Posterior cingulate gyrus (tissue), 11 donors: Measurements from ENCODE around the gene SMPD3.
A peak's percentile ranks its signal among the peaks of the same experiment; 100 is the strongest.

Experiments
- DNase-seq, 10 donors: peaks; one replicate each; pipeline versions ENCODE4 v3.0.0 to v3.0.0-alpha.2; 2020 to 2021; ENCODE audit warnings: mixed read lengths in 3 of 10
- intact Hi-C: fragments of 100-400 bp; cut with DNase I; formaldehyde crosslinking; loops from one replicate; pipeline ENCODE4 v1.15.1; 2023

SMPD3 gene

DNA sequence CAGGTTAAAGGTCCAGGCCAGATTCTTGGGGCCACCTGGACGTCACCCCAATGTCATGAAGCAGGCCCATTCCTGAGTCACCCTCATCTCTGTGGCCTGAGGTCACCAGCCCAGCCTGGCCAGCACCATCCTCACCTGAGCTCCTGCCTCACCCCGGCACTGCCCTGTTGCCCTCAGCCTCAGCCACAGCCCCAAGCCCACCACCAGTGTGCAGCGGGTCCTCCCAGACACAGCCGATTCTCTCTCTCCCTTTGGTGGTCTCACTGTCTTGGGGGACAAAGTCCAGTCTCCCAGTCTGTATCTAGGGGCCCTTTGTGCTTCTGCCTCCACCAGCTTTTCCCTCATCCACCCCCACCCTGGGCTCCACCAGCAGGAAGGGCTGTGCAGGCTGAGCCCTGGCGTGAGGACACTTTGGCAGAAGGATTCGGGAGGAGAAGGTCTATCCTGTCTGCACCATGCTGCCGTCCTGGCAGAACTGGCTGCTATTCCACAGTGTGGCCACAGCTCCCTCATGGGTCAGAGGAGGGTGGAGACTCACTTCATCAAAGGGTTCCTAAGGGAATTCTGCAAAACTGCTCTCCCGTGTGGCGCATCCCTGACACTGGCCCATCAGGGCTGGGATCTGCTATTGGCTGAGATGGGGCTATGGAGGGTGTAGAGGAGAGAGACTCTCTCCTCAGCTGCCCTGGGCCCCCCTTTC lies 73.2 kb downstream of the SMPD3 start:
- intact Hi-C loops = loop anchor here (10.0 kb wide), 1 partner anchor 130 kb away; no protein-coding TSS in a partner anchor
- DNase-seq = peak in 3 of 10 donors; percentile 57 to 78 (median 67)

DNA sequence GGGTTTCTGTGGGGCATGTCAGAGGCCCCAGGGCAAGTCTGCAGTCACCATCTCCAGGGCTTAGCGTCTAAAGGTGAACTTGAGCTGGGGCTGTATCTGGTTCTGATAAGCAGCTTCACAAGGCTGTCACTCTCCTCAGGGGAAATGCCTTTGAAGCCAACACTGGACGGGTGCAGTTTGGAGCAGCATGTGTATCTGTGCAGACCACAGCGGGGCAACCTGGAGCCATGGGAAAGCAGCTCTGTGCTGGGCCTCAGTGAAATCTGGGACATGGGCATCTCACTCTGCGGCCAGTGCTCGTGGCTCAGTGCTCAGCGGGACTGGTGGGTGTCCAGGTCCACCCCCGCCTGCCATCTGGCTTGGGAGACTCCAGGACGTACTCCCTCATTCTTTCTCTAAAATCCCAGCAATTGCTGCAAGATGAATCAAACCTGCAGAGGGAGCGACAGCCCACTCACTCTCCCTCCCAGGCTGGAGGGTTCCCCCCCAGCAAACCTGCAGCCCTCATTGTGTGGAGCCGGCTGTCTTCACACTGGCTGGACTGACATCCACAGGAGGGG lies 74.0 kb downstream of the SMPD3 start:
- DNase-seq = peak in 8 of 10 donors; percentile 64 to 96 (median 84)
- intact Hi-C loops = loop anchor here (10.0 kb wide), 1 partner anchor 130 kb away; no protein-coding TSS in a partner anchor

GRCh38 chr16:68373528-68374245 lies 74.6 kb downstream of the SMPD3 start:
- peak in 4 of 10 donors; percentile 7 to 72 (median 56) for DNase-seq

GRCh38 chr16:68372806-68373205 lies 75.5 kb downstream of the SMPD3 start:
- DNase-seq = peak in 3 of 10 donors; percentile 38 to 63 (median 44)
- intact Hi-C loops = loop anchor here (10.0 kb wide), 1 partner anchor 132 kb away; no protein-coding TSS in a partner anchor

More at GRCh38 chr16:68373528-68374245, 74.6 kb downstream of the SMPD3 start:
- intact Hi-C loops = loop anchor here (10.0 kb wide), 1 partner anchor 131 kb away; no protein-coding TSS in a partner anchor

DNA sequence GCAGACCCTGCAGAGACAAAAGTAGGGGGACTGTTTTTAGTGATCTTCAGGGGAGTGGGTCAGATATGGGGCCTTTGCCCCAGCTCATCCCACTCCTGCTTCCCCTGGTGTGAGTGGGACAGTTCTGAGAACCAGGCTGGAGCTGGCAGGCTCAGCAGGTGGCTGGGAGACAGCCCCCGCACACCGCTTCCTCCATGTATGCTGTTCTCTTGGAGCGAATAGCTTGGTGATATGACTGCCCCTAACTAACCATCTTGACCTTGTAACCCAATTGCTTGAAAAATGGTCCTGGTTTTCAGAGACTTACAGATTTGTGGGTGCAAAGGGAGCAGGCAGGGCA lies 76.0 kb downstream of the SMPD3 start:
- intact Hi-C loops = loop anchor here (10.0 kb wide), 1 partner anchor 132 kb away; no protein-coding TSS in a partner anchor

GRCh38 chr16:68371706-68372380 lies 76.5 kb downstream of the SMPD3 start:
- DNase-seq = peak in 3 of 10 donors; percentile 60 to 79 (median 67)

More for the DNA sequence above, 76.0 kb downstream of the SMPD3 start:
- DNase-seq = peak in 2 of 10 donors; percentile 59 to 66

DNA sequence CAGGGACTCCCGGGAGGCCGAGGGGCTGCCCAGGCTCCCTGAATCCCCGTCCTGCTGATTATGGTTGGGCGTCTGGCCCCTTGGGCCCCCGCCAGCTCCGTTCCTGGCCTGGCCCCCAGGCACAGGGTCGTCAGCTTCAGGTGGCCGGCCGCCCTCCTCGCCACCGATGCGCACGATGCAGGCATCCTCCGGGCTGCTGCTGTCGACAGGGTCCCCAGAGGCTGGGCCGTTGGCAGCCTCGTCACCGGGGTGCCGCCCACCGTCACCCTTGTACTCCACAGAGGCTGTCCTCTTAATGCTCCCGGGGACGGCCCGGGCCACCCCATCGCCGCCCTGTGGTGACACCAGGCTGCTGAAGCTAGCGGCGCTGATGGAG lies 77.0 kb downstream of the SMPD3 start:
- intact Hi-C loops = loop anchor here (10.0 kb wide), 1 partner anchor 134 kb away; no protein-coding TSS in a partner anchor
- DNase-seq = peak in 3 of 10 donors; percentile 64 to 81 (median 74)

More at GRCh38 chr16:68371706-68372380, 76.5 kb downstream of the SMPD3 start:
- intact Hi-C loops = loop anchor here (10.0 kb wide), 1 partner anchor 133 kb away; no protein-coding TSS in a partner anchor

DNA sequence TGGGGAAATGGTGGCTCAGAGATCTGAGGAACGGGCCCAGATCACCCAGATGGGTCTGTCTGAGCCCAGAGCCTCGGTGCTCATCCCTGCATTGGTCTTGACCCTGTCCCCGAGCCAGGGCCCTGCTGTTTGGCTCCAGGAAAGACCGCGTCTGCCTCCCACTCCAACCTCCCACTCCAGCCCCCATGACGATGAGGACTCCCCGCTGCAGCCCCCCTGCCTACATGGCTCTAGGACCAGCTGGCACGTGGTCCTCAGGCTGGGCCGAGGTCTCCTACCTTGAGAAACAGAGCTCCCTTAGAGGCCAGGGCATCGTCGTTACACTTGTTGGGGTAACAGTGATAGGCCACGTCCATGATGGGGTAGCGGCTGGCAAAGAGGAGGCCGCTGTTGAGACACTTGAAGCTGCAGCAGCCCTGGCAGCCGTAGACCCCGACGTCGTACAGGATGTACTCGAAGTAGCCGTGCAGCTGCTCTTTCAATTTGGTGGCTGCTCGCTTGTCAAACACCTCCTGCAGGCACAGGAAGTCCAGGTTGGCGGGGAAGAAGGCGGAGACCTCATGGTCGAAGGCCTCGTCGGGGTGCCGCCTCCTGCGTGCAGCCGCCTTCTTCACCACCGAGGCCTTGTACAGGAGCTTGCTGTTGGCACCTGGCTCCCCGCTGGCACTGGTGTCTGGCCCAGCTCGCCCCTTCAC lies 77.6 kb downstream of the SMPD3 start:
- intact Hi-C loops = loop anchor here (10.0 kb wide), 1 partner anchor 134 kb away; no protein-coding TSS in a partner anchor
- DNase-seq = peak in 3 of 10 donors; percentile 54 to 81 (median 73)

GRCh38 chr16:68369697-68370580 lies 78.4 kb downstream of the SMPD3 start:
- peak in 3 of 10 donors; percentile 76 to 84 (median 77) for DNase-seq
- intact Hi-C loops = loop anchor here (10.0 kb wide), 1 partner anchor 135 kb away; no protein-coding TSS in a partner anchor

DNA sequence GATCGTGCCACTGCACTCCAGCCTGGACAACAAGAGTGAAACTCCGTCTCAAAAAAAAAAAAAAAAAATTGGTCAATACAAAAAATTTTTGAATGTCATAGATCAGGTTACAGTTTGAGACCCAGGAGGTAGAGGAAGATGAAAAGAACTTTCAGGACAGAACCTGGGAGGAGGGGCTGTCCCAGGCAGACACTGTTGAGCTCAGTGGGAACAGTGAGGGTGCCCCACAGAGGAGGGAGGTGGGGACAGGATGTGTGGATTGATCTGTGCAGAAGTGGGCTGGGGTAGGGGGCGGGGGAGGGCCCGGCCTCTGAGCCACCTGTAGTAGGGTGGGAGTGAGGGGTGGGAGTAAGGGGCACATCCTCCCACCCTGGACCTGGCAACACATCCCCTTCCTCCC lies 79.1 kb downstream of the SMPD3 start:
- intact Hi-C loops = no loop called here

GRCh38 chr16:68368301-68368888 lies 79.9 kb downstream of the SMPD3 start:
- intact Hi-C loops = no loop called here
- peak in 2 of 10 donors; percentile 59 for DNase-seq

More for the DNA sequence above, 79.1 kb downstream of the SMPD3 start:
- DNase-seq = peak in 3 of 10 donors; percentile 30 to 37 (median 34)

DNA sequence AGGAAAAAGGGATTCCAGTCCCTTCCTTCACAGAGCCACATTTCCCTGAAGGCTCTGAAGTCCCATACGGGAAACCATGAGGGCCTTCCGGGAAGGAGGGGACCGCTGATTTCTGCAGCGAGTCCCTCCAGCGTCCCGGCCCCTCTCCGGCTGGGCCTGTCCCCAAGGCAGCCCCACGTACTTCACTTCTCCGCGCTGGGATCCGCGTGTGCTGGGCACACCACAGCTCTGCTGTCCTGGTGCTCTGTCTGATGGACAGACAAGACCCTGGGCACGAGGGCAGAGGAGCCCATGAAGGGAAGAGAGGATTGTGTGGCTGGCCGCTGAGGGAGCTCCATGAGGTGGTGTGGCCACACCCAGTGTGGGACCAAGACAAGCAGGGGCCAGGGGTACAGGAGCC lies 80.4 kb downstream of the SMPD3 start:
- peak in 1 of 10 donors; percentile 75 for DNase-seq
- intact Hi-C loops = no loop called here

- intact Hi-C loops = no loop called here
- DNase-seq = peak in 2 of 10 donors; percentile 57 to 68
These were observed 80.9 kb downstream of the SMPD3 start for GRCh38 chr16:68367440-68367839.

GRCh38 chr16:68367030-68367429 lies 81.3 kb downstream of the SMPD3 start:
- intact Hi-C loops = no loop called here
- DNase-seq = peak in 2 of 10 donors; percentile 45 to 90

DNA sequence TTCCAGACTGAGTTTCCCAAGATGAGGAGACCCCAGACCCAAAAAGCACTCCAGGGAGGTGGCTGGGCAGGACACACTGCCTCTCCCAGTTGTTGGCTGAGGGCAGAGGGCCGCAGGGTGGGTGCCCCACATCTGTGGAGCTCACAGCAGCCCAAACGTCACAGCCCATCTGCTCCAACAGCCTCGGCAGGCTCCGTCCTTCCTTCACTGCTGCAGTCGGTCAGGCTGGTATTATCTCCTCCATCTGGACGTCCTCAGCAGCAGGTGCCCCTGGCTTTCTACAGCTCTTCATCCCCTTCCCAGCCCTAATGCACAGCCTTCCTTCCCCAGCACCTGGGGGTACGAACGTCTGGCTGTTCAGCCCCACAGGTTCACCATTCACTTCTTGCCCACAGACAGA lies 82.2 kb downstream of the SMPD3 start:
- intact Hi-C loops = no loop called here

DNA sequence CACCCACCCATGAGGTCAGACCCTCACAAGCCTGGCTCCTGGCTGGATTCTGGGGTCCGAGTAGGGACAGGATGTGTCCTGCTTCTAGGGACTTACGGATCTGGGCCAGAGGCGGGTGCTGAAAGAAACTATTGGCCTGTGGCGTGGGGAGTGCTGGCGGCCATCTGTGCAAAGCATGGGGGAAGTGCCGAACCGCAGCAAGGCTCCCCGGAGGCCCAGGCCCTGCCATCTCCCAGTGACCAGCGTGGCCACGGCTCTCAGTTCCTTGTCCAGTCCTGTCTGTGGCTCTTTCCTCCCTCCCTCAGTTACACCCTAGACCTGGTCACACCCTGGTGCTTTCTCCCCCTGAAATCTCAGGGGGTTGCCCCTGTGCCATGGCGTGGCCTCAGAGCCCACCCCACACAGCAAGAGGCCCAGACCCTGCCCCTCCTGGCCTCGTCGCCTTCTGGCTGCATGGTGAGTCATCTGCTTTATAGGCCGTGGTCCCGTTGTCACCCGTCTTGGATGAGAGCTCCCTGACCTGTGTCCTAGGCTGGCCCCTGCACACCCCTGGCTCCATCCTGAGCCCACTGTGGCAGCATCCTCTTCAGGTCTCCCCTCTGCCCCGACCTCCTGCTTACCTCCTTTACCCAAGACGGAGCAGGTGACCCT lies 83.0 kb downstream of the SMPD3 start:
- DNase-seq = peak in 1 of 10 donors; percentile 90
- intact Hi-C loops = no loop called here

More for the DNA sequence above, 82.2 kb downstream of the SMPD3 start:
- DNase-seq = no peak

DNA sequence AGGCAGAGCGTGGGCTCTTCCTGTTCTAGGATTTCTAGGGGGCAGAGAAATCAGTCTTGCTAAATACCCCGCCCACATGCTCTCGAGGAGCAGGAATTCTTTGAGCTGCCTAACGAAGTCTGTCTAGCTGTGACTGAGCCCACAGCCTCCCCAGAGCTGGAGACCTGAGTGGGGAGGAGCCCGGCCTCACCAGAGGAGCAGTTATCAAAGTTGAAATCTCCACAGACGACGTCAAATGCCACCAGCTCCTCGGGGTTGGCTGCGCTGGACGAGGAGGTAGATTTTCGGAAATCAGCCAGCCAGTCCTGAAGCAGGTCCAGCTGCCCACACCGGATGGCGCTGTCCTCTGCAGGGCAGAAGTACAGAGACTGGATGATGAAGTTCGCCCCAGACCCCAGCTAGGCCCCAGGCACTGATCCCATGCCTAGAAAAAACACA lies 83.7 kb downstream of the SMPD3 start:
- peak in 2 of 10 donors; percentile 48 to 85 for DNase-seq
- intact Hi-C loops = no loop called here
